Adrenal gland (tissue), 12 donors: Measurements from ENCODE around the gene MSS51. TPM values are rescaled to one million over a fixed set of nuclear protein-coding genes. Genes with fewer than 3 reads are reported as not detected.

ENCODE experiments used
- DNase-seq, 7 donors: peaks; one replicate each; pipeline ENCODE4 v3.0.0-alpha.2; 2019 to 2020
- H3K27ac ChIP-seq, 5 donors: fragments of 200-600 bp; sonication (generic) in 4 of 5; 1 replicate in 3 of 5; 2 replicates in 2 of 5; pipeline versions ENCODE4 v1.5.1 to v1.8.0; 2016 to 2020; ENCODE audit warnings: mild to moderate bottlenecking in 1 of 5
- H3K27me3 ChIP-seq: fragments of 200-600 bp; 2 replicates; pipeline ENCODE4 v1.8.0; 2021
- H3K36me3 ChIP-seq, 2 donors: fragments of 200-600 bp; replicated peaks in 1 of 2; 1 replicate in 1 of 2; 2 replicates in 1 of 2; pipeline versions ENCODE4 v1.5.1 to v1.8.0; 2018 to 2022
- H3K4me1 ChIP-seq, 2 donors: fragments of 200-600 bp; replicated peaks in 1 of 2; 1 replicate in 1 of 2; 2 replicates in 1 of 2; pipeline versions ENCODE4 v1.5.1 to v1.8.0; 2018 to 2021
- H3K4me3 ChIP-seq, 4 donors: fragments of 200-600 bp; sonication (generic) in 3 of 4; one replicate each; pipeline ENCODE4 v1.5.1; 2016 to 2018
- H3K9me3 ChIP-seq, 3 donors: fragments of 200-600 bp; sonication (generic) in 1 of 3; replicated peaks in 1 of 3; 1 replicate in 2 of 3; 2 replicates in 1 of 3; pipeline versions ENCODE4 v1.5.1 to v1.8.0; 2016 to 2021
- CTCF ChIP-seq, 6 experiments: fragments of 450-650 bp in 4 of 6; fragments of 200-600 bp in 2 of 6; sonication (generic) in 1 of 6; IDR thresholded peaks; 1 replicate in 5 of 6; 2 replicates in 1 of 6; pipeline versions ENCODE4 v1.5.1 to v1.8.0; 2016 to 2021; ENCODE audit warnings: antibody characterized with exemption in 6 of 6, mild to moderate bottlenecking in 2 of 6, moderate library complexity in 1 of 6
- POLR2A ChIP-seq, 2 donors: fragments of 450-650 bp; IDR thresholded peaks; one replicate each; pipeline ENCODE4 v1.6.1; 2017; ENCODE audit warnings: antibody characterized with exemption in 2 of 2, mild to moderate bottlenecking in 2 of 2, moderate library complexity in 1 of 2
- whole genome bisulfite sequencing, 4 donors: extraction: QIAGEN DNeasy Blood & Tissue Kit in 2 of 4; methylation state at CpG; one replicate each; pipeline versions ENCODE4 v1.1.5 to v1.1.7; 2013 to 2017; 5-methylcytosine and 5-hydroxymethylcytosine counted together
- intact Hi-C, 2 donors: fragments of 100-400 bp; cut with DNase I; formaldehyde crosslinking; loops; one replicate each; pipeline versions ENCODE4 v1.14.1 to v1.15.0; 2022 to 2023
- polyA plus RNA-seq, 3 donors: library from polyadenylated mRNA; stranded (reverse); fragments of 200-250 nt in 2 of 3; fragments of 350-450 nt in 1 of 3; fragmentation: Illumina TruSeq in 1 of 3; extraction: RNeasy Lipid Tissue Mini Kit (QIAGEN cat#74804) in 1 of 3; gene quantifications; one replicate each; pipeline ENCODE4 v1.2.3, GENCODE V29; 2013 to 2014
- total RNA-seq, 9 donors: library from RNA; depleted of rRNA in 4 of 9; stranded (reverse); fragments of >200 nt in 4 of 9; fragments of 120-200 nt in 1 of 9; fragmentation: NEBNext Ultra II Directional in 1 of 9; extraction: Animal tissue kit (Norgen Biotek cat#: 25700) in 1 of 9; gene quantifications; one replicate each; pipeline versions ENCODE4 v1.1.0 to v1.2.4, GENCODE V29; 2013 to 2023
- donor health status: healthy with polysubstance abuse.
- donor health status: Bipolar disorder and iron deficiency.
- donor health status: DM: yes; HTN: yes; CAD: no.
- donor health status: DM: no; HTN: no; CAD: no.
- donor health status: DM: no; HTN: no; CAD: no.
- donor health status: DM: yes; HTN: yes; CAD: no.

Gene MSS51
- total and polyA plus RNA-seq, 12 donors = 0.30 to 6.4 (median 1.5) TPM

- no peak for DNase-seq
- no peak for TF ChIP-seq CTCF (IDR thresholded peaks at IDR 0.05)
- TF ChIP-seq POLR2A (IDR thresholded peaks at IDR 0.05) = no peak
- Histone ChIP-seq H3K36me3 (no peaks in the 10 kb centered on the region), H3K27ac (no peak overlapping the region), H3K27me3 (no peaks in the 10 kb centered on the region), H3K4me3 (no peak overlapping the region), H3K9me3 (no peaks in the 10 kb centered on the region), H3K4me1 (no peaks in the 10 kb centered on the region)
- 57 to 75% (median 71%) methylated on average over 6 of the region's 6 CpGs for WGBS, 4 donors
- intact Hi-C loops = no loop called here
Observed at GRCh38 chr10:73459683-73460314, 26.4 kb upstream of the MSS51 start.

GRCh38 chr10:73456187-73456890, 23.0 kb upstream of the MSS51 start:
- Histone ChIP-seq H3K27me3 (no peaks in the 10 kb centered on the region), H3K4me1 (no peaks in the 10 kb centered on the region), H3K4me3 (no peak overlapping the region), H3K36me3 (peaks cover 0 to 6% of the 10 kb centered on the region in 2 donors), H3K27ac (no peak overlapping the region), H3K9me3 (no peaks in the 10 kb centered on the region)
- WGBS, 4 donors = 80 to 91% (median 88%) methylated on average over 2 of the region's 2 CpGs
- DNase-seq = no peak
- TF ChIP-seq POLR2A (IDR thresholded peaks at IDR 0.05) (no peak), CTCF (IDR thresholded peaks at IDR 0.05) (no peak)
- intact Hi-C loops = no loop called here

- no peak for DNase-seq
- WGBS, 4 donors = 77 to 90% (median 79%) methylated on average over 1 of the region's 1 CpG
- Histone ChIP-seq H3K27ac (no peak overlapping the region), H3K36me3 (peaks cover 0 to 28% of the 10 kb centered on the region in 2 donors), H3K4me1 (peaks cover 0 to 3% of the 10 kb centered on the region in 2 donors), H3K9me3 (no peaks in the 10 kb centered on the region), H3K27me3 (no peaks in the 10 kb centered on the region), H3K4me3 (no peak overlapping the region)
- intact Hi-C loops = no loop called here
- TF ChIP-seq POLR2A (IDR thresholded peaks at IDR 0.05) (no peak), CTCF (IDR thresholded peaks at IDR 0.05) (no peak)
Observed at GRCh38 chr10:73449113-73449512, 15.8 kb upstream of the MSS51 start.

- no peak for DNase-seq
- Histone ChIP-seq H3K4me1 (peaks cover 0 to 3% of the 10 kb centered on the region in 2 donors), H3K27ac (no peak overlapping the region), H3K36me3 (peaks cover 0 to 23% of the 10 kb centered on the region in 2 donors), H3K27me3 (no peaks in the 10 kb centered on the region), H3K4me3 (no peak overlapping the region), H3K9me3 (no peaks in the 10 kb centered on the region)
- intact Hi-C loops = no loop called here
- TF ChIP-seq POLR2A (IDR thresholded peaks at IDR 0.05) = no peak
- no peak for TF ChIP-seq CTCF (IDR thresholded peaks at IDR 0.05)
- 68 to 81% (median 74%) methylated on average over 1 of the region's 1 CpG for WGBS, 4 donors
Observed at GRCh38 chr10:73448384-73448783, 15.0 kb upstream of the MSS51 start.
